ENCODE measurements around the gene AKR1C8.

Gene AKR1C8

DNA sequence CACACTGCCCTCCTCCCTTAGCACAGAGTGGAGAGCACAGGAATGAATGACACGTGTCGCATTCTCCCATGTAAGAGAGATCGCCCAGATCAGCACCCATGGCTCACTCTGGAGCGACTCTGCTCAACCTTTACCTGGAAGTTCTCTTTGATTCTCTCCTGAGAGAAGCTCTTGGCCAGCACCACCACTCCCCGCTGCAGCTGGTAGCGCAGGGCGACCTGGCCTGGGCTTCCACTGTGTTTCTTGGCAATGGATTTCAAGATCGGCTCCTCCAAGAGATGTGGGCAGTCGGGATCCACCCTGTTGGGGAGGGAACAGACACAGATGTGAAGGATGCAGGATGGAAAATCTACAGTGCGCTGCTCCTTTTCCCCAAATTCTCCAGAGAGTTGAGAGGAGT is 27.4 kb downstream of the AKR1C8 start:
- no peak for TF ChIP-seq ZFX (IDR thresholded peaks at IDR 0.05)
- TF ChIP-seq, protein P1, sequence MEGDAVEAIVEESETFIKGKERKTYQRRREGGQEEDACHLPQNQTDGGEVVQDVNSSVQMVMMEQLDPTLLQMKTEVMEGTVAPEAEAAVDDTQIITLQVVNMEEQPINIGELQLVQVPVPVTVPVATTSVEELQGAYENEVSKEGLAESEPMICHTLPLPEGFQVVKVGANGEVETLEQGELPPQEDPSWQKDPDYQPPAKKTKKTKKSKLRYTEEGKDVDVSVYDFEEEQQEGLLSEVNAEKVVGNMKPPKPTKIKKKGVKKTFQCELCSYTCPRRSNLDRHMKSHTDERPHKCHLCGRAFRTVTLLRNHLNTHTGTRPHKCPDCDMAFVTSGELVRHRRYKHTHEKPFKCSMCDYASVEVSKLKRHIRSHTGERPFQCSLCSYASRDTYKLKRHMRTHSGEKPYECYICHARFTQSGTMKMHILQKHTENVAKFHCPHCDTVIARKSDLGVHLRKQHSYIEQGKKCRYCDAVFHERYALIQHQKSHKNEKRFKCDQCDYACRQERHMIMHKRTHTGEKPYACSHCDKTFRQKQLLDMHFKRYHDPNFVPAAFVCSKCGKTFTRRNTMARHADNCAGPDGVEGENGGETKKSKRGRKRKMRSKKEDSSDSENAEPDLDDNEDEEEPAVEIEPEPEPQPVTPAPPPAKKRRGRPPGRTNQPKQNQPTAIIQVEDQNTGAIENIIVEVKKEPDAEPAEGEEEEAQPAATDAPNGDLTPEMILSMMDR (conservative IDR thresholded peaks at IDR 0.05): no peak
- H3K27ac ChIP-seq: no peak overlapping the region

- H3K27ac ChIP-seq: no peak overlapping the region
- TF ChIP-seq, protein P1 (conservative IDR thresholded peaks at IDR 0.05): no peak
- TF ChIP-seq ZFX (IDR thresholded peaks at IDR 0.05): no peak
Measured at GRCh38 chr10:5155951-5156350, 29.0 kb downstream of the AKR1C8 start.

- no peak for TF ChIP-seq ZFX (IDR thresholded peaks at IDR 0.05)
- TF ChIP-seq, protein P1 (conservative IDR thresholded peaks at IDR 0.05): no peak
- no peak overlapping the region for H3K27ac ChIP-seq
Measured at GRCh38 chr10:5151076-5151475, 33.9 kb downstream of the AKR1C8 start.

GRCh38 chr10:5148678-5149032 is 36.3 kb downstream of the AKR1C8 start:
- TF ChIP-seq ZFX (IDR thresholded peaks at IDR 0.05): no peak
- TF ChIP-seq, protein P1 (conservative IDR thresholded peaks at IDR 0.05): no peak

GRCh38 chr10:5147981-5148677 is 36.8 kb downstream of the AKR1C8 start:
- TF ChIP-seq, protein P1 (conservative IDR thresholded peaks at IDR 0.05): no peak
- H3K27ac ChIP-seq: no peak overlapping the region

More at GRCh38 chr10:5148678-5149032, 36.3 kb downstream of the AKR1C8 start:
- H3K27ac ChIP-seq: no peak overlapping the region

DNA sequence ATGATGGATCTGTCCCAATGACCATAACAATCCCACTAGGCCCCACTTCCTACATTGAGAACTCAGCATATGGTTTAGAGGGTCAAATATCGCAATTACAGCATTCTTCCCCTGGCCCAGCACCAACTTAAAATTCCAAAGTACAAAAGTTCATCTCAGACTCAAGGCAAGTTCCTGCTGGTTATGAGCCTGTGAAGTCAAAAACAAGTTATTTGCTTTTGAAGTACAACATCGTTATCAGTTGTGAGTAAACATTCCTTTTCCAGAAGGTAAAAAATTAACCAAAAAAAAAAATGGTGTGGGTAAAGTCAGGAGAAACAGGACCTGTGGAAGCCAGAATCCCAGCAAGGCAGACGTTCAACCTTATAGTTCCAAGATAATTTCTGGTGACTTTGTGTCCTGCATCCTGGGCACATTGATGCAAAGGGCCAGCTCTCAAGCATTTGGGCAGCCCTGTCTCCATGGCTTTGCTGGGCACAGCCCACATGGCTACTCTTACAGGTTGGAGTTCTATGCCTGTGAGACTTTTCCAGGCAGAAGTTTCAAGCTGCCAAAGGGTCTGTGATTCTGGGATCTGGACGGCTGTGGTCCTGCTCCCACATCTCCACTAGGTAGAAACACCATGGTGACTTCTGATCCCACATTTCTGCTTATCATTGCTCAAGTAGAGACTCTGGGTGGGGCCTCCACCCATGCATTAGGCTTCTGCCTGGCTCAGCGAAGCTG is 37.5 kb downstream of the AKR1C8 start:
- TF ChIP-seq, protein P1 (conservative IDR thresholded peaks at IDR 0.05): no peak
- no peak for TF ChIP-seq ZFX (IDR thresholded peaks at IDR 0.05)
- H3K27ac ChIP-seq: no peak overlapping the region

- TF ChIP-seq, protein P1 (conservative IDR thresholded peaks at IDR 0.05): no peak
- no peak for TF ChIP-seq ZFX (IDR thresholded peaks at IDR 0.05)
- H3K27ac ChIP-seq: no peak overlapping the region
Measured at GRCh38 chr10:5146920-5147254, 38.1 kb downstream of the AKR1C8 start.

Data from C4-2B (cell line).